Stimulated activated effector memory CD8-positive, alpha-beta T cell treated with anti-CD3 and anti-CD28 coated beads, Interleukin-12 subunit alpha, Interleukin-12 subunit beta, amount 100 ng/mL, for 72 hours (primary cell): ENCODE results near the gene CAPN3.
A peak's percentile ranks its signal among the peaks of the same experiment; 100 is the strongest.

Source experiments
- ATAC-seq: fragments of 150-1000 bp; cut with Tn5 transposase; 2 replicates; pipeline ENCODE4 v1.10.0; 2021
- DNase-seq, 2 donors: peaks; one replicate each; pipeline ENCODE4 v3.0.0; 2021 to 2022; ENCODE audit warnings: low spot score in 2 of 2
- H3K27ac Mint-ChIP-seq: one replicate; pipeline ENCODE4 v1.8.0; 2022; ENCODE audit warnings: mild to moderate bottlenecking, mixed read lengths
- H3K36me3 Mint-ChIP-seq: one replicate; pipeline ENCODE4 v1.8.0; 2022; ENCODE audit warnings: mild to moderate bottlenecking, mixed read lengths
- H3K4me1 Mint-ChIP-seq: one replicate; pipeline ENCODE4 v1.8.0; 2022; ENCODE audit warnings: mixed read lengths
- H3K4me3 Mint-ChIP-seq: one replicate; pipeline ENCODE4 v1.8.0; 2022; ENCODE audit warnings: mild to moderate bottlenecking, mixed read lengths
- H3K9me3 Mint-ChIP-seq: one replicate; pipeline ENCODE4 v1.8.0; 2022; ENCODE audit warnings: mixed read lengths

CAPN3 gene

DNA sequence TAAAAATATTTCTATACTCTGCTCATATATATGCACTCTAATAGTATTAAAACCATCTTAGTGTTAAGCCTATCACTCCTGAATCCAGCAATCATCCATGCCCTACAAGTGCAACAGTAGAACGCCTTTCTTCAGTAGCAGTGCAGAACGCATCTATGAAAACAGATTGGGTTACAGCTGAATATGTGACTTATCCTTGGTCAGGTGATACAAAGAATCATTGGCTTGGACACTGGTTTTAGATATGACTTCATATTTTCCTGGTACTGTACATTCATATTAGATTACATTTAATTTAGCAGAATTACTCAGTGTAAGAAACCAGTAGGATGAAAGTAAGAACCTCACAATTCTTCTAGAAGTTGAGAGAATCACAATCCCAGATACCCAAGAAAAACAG lies 88.3 kb downstream of the CAPN3 start:
- Mint-ChIP-seq H3K9me3 (no peaks in the 10 kb centered on the region), H3K27ac (no peak overlapping the region), H3K4me1 (peaks cover 7% of the 10 kb centered on the region), H3K36me3 (peaks cover 85% of the 10 kb centered on the region), H3K4me3 (no peak overlapping the region)
- DNase-seq, result no peak
- ATAC-seq, result no peak

DNA sequence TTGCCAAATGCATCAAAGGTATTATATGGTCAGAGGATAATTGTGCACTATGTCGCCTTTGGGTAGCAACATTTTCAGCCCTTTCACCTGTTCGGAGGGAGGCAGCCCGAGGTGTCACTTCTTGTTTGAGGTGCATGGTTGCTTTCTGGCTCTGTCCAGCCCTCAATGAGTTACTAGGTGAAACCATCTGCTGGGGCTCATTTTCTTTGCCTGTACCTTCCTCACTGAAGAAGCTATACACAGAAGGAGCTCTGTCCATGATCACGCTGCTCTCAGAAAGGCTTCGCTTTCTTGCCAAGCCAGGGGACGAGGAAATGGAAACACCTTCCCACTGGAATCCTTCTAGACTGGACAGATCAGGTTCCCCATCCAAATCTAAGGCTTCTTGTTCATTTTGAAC lies 89.0 kb downstream of the CAPN3 start:
- peaks cover 83% of the 10 kb centered on the region for H3K36me3 Mint-ChIP-seq
- H3K4me3 Mint-ChIP-seq, result no peak overlapping the region
- H3K9me3 Mint-ChIP-seq, result no peaks in the 10 kb centered on the region
- peaks cover 7% of the 10 kb centered on the region for H3K4me1 Mint-ChIP-seq
- ATAC-seq, result no peak
- H3K27ac Mint-ChIP-seq, result no peak overlapping the region
- DNase-seq, result no peak

DNA sequence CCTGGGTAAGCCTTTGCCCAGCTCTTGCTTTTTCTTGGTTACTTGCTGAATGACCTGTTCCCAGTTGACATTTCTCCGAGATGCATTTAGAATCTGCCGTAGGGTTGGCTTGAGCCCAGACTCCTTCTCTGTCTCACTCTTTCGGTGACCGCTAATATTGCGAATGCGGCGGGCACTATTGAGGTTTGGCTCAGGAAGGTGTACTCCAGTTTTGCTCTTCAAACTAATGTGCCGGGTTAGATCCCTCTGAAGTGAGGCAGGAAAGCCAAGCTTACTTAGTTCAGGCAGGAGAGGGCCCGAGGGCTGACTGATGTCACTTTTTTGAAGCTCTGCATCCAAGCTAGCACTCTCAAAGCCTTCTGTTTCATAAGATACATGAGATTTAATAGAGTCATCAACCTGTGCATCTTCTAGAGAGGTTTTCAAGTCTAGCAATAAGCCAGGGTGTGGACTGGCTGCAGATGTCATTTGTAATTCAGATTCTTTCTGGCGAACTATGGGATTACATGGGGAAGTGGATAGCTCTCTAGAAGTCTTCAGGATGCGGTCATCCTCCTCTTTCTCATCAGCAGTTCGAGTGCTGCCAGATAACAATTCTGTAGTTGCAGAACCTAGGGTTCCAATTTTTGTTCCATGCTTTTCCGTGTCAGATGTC lies 90.6 kb downstream of the CAPN3 start:
- ATAC-seq, result no peak
- no peaks in the 10 kb centered on the region for H3K9me3 Mint-ChIP-seq
- peaks cover 77% of the 10 kb centered on the region for H3K36me3 Mint-ChIP-seq
- no peak overlapping the region for H3K27ac Mint-ChIP-seq
- H3K4me1 Mint-ChIP-seq, result peaks cover 7% of the 10 kb centered on the region
- DNase-seq, result no peak
- H3K4me3 Mint-ChIP-seq, result no peak overlapping the region

DNA sequence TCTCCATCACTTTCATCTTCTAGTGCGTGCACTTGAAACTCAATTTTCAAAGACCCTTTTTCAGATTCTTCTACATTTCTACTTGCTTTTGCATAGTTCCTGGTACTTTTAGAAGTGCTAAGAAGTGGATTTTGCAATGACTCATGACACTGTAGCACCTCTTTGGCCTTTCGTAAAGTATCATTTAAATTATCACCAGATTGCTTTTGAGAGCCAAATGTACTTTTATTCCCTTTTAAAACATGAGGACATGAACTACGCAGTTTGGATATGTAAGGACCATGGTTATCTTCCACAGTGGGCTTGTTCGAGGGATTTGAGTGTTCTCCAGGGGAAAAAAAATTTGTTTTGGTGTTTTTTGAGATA lies 91.1 kb downstream of the CAPN3 start:
- ATAC-seq (no peak), DNase-seq (no peak)
- H3K4me1 Mint-ChIP-seq, result peaks cover 7% of the 10 kb centered on the region
- no peak overlapping the region for H3K4me3 Mint-ChIP-seq
- H3K27ac Mint-ChIP-seq, result no peak overlapping the region
- no peaks in the 10 kb centered on the region for H3K9me3 Mint-ChIP-seq
- peaks cover 73% of the 10 kb centered on the region for H3K36me3 Mint-ChIP-seq

DNA sequence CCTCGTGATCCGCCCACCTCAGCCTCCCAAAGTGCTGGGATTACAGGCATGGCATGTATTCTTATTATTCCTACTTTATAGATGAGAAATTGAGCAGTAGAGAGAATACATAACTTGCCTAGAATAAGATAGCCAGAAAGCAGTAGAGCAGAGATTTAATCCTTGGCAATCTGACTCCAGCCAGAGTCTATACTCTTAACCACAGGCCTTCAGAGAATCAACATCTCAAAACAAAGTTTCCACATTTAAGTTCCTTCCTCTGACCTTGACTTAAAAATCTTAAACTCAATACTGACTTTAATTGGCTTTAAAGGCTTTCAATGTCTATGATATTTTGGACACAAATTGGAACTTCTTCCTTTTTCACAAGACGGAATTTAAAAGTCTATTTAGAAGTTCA lies 94.5 kb downstream of the CAPN3 start:
- peaks cover 52% of the 10 kb centered on the region for H3K36me3 Mint-ChIP-seq
- H3K4me3 Mint-ChIP-seq, result no peak overlapping the region
- peaks cover 15% of the 10 kb centered on the region for H3K4me1 Mint-ChIP-seq
- no peaks in the 10 kb centered on the region for H3K9me3 Mint-ChIP-seq
- no peak for DNase-seq
- no peak for ATAC-seq
- H3K27ac Mint-ChIP-seq, result no peak overlapping the region

DNA sequence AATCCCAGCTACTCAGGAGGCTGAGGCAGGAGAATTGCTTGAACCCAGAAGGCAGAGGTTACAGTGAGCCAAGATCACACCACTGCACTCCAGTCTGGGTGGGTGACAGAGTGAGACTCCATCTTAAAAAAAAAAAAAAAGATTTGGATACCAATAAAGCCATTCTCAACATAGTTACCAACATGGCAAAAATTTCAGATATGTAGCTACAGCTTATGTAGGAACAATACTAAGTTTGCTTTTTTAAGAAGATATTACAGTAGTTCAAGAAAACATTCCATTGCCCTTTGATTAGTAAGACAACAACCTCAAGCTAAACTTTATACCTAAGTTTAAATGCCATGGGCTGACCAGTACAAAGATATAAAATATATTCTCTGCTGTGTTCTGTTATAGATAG lies 97.2 kb downstream of the CAPN3 start:
- DNase-seq (no peak), ATAC-seq (no peak)
- Mint-ChIP-seq H3K4me3 (no peak overlapping the region), H3K27ac (no peak overlapping the region), H3K36me3 (peaks cover 31% of the 10 kb centered on the region), H3K4me1 (peaks cover 7% of the 10 kb centered on the region), H3K9me3 (no peaks in the 10 kb centered on the region)

DNA sequence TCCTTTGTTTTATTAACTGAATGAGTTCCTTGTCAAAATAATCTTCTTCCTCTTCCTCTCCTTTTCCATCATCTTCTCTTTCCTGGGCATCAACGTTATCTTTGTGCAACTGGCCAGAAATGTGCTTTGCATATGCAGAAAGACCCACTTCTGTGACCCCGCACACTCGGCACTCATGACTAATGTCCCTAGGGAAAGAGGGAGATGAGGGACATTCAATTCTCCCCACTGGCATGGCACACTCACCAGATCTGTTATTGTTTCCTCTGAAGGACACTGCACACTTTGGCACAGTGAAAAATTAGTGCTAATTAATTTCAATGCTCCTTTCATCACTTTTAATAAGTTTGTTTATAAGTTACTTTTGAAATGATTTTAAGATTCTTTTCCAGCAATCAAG lies 97.7 kb downstream of the CAPN3 start:
- Mint-ChIP-seq H3K4me1 (peaks cover 7% of the 10 kb centered on the region), H3K36me3 (peaks cover 29% of the 10 kb centered on the region), H3K27ac (peak overlapping the region; percentile 54), H3K9me3 (no peaks in the 10 kb centered on the region), H3K4me3 (no peak overlapping the region)
- DNase-seq, result no peak
- no peak for ATAC-seq

DNA sequence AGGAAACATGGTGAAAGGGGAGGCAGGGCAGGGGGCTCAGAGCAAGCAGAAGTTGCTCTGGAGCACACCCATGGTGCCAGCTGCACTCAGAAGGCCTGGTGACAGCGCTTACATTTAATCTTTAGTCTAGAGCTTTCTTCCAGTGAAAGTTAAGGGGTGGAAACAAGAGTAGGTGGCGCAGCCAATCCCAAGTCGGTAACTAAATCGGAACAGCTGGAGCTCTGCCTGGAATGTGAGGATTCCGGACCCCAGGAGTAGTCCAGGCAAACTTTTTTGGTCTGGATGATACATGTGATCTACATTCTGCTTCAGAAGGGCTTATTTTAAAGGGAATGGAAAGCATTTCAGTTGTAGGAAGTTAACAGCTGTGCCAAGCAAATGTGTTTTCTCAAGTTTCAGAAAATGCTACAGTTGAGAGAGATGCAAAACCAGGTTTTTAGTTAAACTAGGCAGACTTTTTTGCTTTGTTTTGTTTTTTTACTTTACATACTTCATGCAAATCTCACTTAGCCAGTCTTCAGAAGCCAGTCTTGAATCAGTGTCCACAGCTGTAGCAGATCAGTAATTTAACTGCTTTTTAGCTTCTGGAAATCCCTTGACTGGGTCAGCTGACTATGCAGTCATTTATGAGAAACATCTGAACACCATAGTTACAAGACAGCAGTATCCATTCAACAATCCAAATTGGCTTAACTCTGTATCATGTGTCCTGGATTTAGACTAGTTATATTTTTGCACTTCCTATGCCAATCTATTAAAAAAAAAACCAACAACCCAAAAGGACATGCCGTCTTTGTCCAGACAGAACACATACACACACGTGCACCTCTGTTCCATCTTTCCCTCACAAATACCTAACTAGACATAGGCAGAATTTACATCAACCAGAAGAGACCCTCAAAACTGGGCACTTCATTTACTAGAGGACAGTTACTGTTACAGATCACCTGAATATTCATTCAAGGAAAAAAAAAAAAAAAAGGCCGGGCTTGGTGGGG lies 98.4 kb downstream of the CAPN3 start:
- DNase-seq (no peak), ATAC-seq (no peak)
- H3K4me1 Mint-ChIP-seq, result peaks cover 7% of the 10 kb centered on the region
- peak overlapping the region; percentile 54 for H3K27ac Mint-ChIP-seq
- no peak overlapping the region for H3K4me3 Mint-ChIP-seq
- H3K36me3 Mint-ChIP-seq, result peaks cover 30% of the 10 kb centered on the region
- H3K9me3 Mint-ChIP-seq, result no peaks in the 10 kb centered on the region

DNA sequence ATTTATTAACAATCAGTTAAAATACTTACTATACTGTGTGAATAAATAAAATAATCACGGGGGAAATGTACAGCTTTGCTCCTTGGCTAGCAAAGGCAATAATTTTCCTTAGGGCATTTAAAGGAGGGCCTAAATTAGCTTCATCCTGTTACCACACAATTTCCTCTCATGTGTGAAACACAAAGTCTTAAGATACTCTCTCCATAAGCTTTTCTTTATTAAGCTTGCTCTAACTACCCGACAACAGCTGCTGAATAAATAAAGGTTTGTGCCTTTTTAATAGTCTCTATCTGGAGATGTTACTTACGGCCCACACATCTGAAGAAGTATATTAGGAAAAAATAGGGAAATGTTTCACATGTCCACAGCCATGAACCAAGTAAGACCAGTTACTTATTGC lies 102.0 kb downstream of the CAPN3 start:
- ATAC-seq (no peak), DNase-seq (no peak)
- Mint-ChIP-seq H3K27ac (no peak overlapping the region), H3K9me3 (no peaks in the 10 kb centered on the region), H3K36me3 (peaks cover 37% of the 10 kb centered on the region), H3K4me3 (no peak overlapping the region), H3K4me1 (peaks cover 7% of the 10 kb centered on the region)
